ENCODE measurements around the gene ABCB6. TPM values are rescaled to one million over a fixed set of nuclear protein-coding genes. Genes with fewer than 3 reads are reported as not detected.

ABCB6 gene
- total and polyA plus RNA-seq, 7 donors = 24.4 to 64.9 (median 42.2) TPM

GRCh38 chr2:219213486-219214071 lies 5.2 kb downstream of the ABCB6 start:
- 91 to 94% (median 94%) methylated on average over 10 of the region's 10 CpGs for WGBS, 3 donors
- H3K27ac ChIP-seq = no peak overlapping the region
- no peak for DNase-seq

GRCh38 chr2:219213026-219213415 lies 5.7 kb downstream of the ABCB6 start:
- Histone ChIP-seq H3K9me3 (no peaks in the 10 kb centered on the region), H3K36me3 (ENCODE audit: insufficient read depth in 1 of 2, low read depth in 1 of 2) (peaks cover 3 to 88% of the 10 kb centered on the region in 2 donors), H3K27me3 (ENCODE audit: insufficient read depth in 3 of 3, low read length in 2 of 3) (no peaks in the 10 kb centered on the region), H3K27ac (no peak overlapping the region), H3K4me1 (peaks cover 19% of the 10 kb centered on the region), H3K4me3 (no peak overlapping the region)
- no peak for TF ChIP-seq CTCF (IDR thresholded peaks at IDR 0.05)
- intact Hi-C loops (cut with DNase I) = no loop called here
- DNase-seq = no peak
- 79 to 81% (median 79%) methylated on average over 8 of the region's 8 CpGs for WGBS, 3 donors
- no peak for ATAC-seq

More at GRCh38 chr2:219213486-219214071, 5.2 kb downstream of the ABCB6 start:
- H3K9me3 ChIP-seq = no peaks in the 10 kb centered on the region
- peaks cover 15% of the 10 kb centered on the region for H3K4me1 ChIP-seq
- H3K36me3 ChIP-seq (ENCODE audit: insufficient read depth in 1 of 2, low read depth in 1 of 2) = peaks cover 3 to 83% of the 10 kb centered on the region in 2 donors
- no peak for ATAC-seq
- no peak overlapping the region for H3K4me3 ChIP-seq
- H3K27me3 ChIP-seq (ENCODE audit: insufficient read depth in 3 of 3, low read length in 2 of 3) = no peaks in the 10 kb centered on the region
- intact Hi-C loops (cut with DNase I) = no loop called here
- no peak for TF ChIP-seq CTCF (IDR thresholded peaks at IDR 0.05)

GRCh38 chr2:219210886-219211362 lies 7.8 kb downstream of the ABCB6 start:
- H3K9me3 ChIP-seq = no peaks in the 10 kb centered on the region
- H3K27ac ChIP-seq = no peak overlapping the region
- H3K27me3 ChIP-seq (ENCODE audit: insufficient read depth in 3 of 3, low read length in 2 of 3) = no peaks in the 10 kb centered on the region
- intact Hi-C loops (cut with DNase I) = no loop called here
- H3K4me3 ChIP-seq = no peak overlapping the region
- no peak for ATAC-seq
- 83 to 92% (median 86%) methylated on average over 9 of the region's 9 CpGs for WGBS, 3 donors
- TF ChIP-seq CTCF (IDR thresholded peaks at IDR 0.05) = no peak
- no peak for DNase-seq
- H3K36me3 ChIP-seq (ENCODE audit: insufficient read depth in 1 of 2, low read depth in 1 of 2) = peaks cover 3 to 84% of the 10 kb centered on the region in 2 donors
- peaks cover 16% of the 10 kb centered on the region for H3K4me1 ChIP-seq

- intact Hi-C loops (cut with DNase I) = no loop called here
- no peak overlapping the region for H3K27ac ChIP-seq
- H3K4me1 ChIP-seq = peaks cover 15% of the 10 kb centered on the region
- DNase-seq (no peak), ATAC-seq (no peak)
- no peaks in the 10 kb centered on the region for H3K27me3 ChIP-seq (ENCODE audit: insufficient read depth in 3 of 3, low read length in 2 of 3)
- 89 to 91% (median 91%) methylated on average over 24 of the region's 24 CpGs for WGBS, 3 donors
- peaks cover 3 to 78% of the 10 kb centered on the region in 2 donors for H3K36me3 ChIP-seq (ENCODE audit: insufficient read depth in 1 of 2, low read depth in 1 of 2)
- no peaks in the 10 kb centered on the region for H3K9me3 ChIP-seq
- H3K4me3 ChIP-seq = no peak overlapping the region
- TF ChIP-seq CTCF (IDR thresholded peaks at IDR 0.05) = no peak
Measured at GRCh38 chr2:219210196-219210885, 8.4 kb downstream of the ABCB6 start.

All from psoas muscle (tissue), 8 donors.